H9 (cell line): ENCODE measurements around the gene IRAK4. TPM values are rescaled to one million over a fixed set of nuclear protein-coding genes. Genes with fewer than 3 reads are reported as not detected.

ENCODE experiments used
- DNase-seq: peaks from one replicate; pipeline ENCODE4 v3.0.0-alpha.2; 2017
- H2AFZ ChIP-seq: one replicate; pipeline ENCODE4 v1.6.1; 2013; ENCODE audit warnings: mild to moderate bottlenecking, low read length, control low read depth, moderate library complexity
- H2AK5ac ChIP-seq: 2 replicates; pipeline ENCODE4 v1.6.1; 2013; ENCODE audit warnings: low read length, control low read depth, mixed read lengths; ENCODE audit not compliant: insufficient read length
- H2BK120ac ChIP-seq: one replicate; pipeline ENCODE4 v1.6.1; 2013; ENCODE audit warnings: low read depth, mild to moderate bottlenecking, low read length, control low read depth, inconsistent platforms; ENCODE audit not compliant: poor library complexity, severe bottlenecking
- H2BK12ac ChIP-seq: 2 replicates; pipeline ENCODE4 v1.6.1; 2013; ENCODE audit warnings: low read length, control low read depth, mixed read lengths, low read depth; ENCODE audit not compliant: insufficient read length
- H2BK15ac ChIP-seq: 2 replicates; pipeline ENCODE4 v1.6.1; 2013; ENCODE audit warnings: low read depth, low read length, control low read depth
- H2BK20ac ChIP-seq: one replicate; pipeline ENCODE4 v1.6.1; 2013; ENCODE audit warnings: low read depth, mild to moderate bottlenecking, low read length, control low read depth, inconsistent platforms; ENCODE audit not compliant: poor library complexity, severe bottlenecking
- H2BK5ac ChIP-seq: 2 replicates; pipeline ENCODE4 v1.6.1; 2013; ENCODE audit warnings: low read length, control low read depth, mixed read lengths; ENCODE audit not compliant: insufficient read length
- H3K14ac ChIP-seq: 2 replicates; pipeline ENCODE4 v1.6.1; 2013; ENCODE audit warnings: low read length, control low read depth; ENCODE audit not compliant: insufficient read depth
- H3K18ac ChIP-seq: 2 replicates; pipeline ENCODE4 v1.6.1; 2013; ENCODE audit warnings: low read depth, mild to moderate bottlenecking, mixed read lengths, low read length, control low read depth; ENCODE audit not compliant: insufficient read length
- H3K23ac ChIP-seq: 2 replicates; pipeline ENCODE4 v1.6.1; 2013; ENCODE audit warnings: low read length, control low read depth, mixed read lengths, low read depth; ENCODE audit not compliant: insufficient read length
- H3K23me2 ChIP-seq: 2 replicates; pipeline ENCODE4 v1.6.1; 2013; ENCODE audit warnings: low read depth, mild to moderate bottlenecking, mixed read lengths, low read length, control low read depth; ENCODE audit not compliant: insufficient read length, poor library complexity, severe bottlenecking
- H3K27ac ChIP-seq: 2 replicates; pipeline ENCODE4 v1.5.1; 2013; ENCODE audit warnings: low read length, control low read depth, mixed read lengths, low read depth; ENCODE audit not compliant: insufficient read length
- H3K27me3 ChIP-seq: 2 replicates; pipeline ENCODE4 v1.6.1; 2013; ENCODE audit warnings: low read length, control low read depth, inconsistent platforms; ENCODE audit not compliant: insufficient read depth
- H3K4ac ChIP-seq: 2 replicates; pipeline ENCODE4 v1.6.1; 2013; ENCODE audit warnings: low read depth, mild to moderate bottlenecking, control low read depth, inconsistent platforms, low read length, moderate library complexity
- H3K4me1 ChIP-seq: 2 replicates; pipeline ENCODE4 v1.6.1; 2013; ENCODE audit warnings: low read length, control low read depth, inconsistent platforms; ENCODE audit not compliant: insufficient read depth
- H3K4me2 ChIP-seq: 2 replicates; pipeline ENCODE4 v1.6.1; 2013; ENCODE audit warnings: low read length, control low read depth, mixed read lengths; ENCODE audit not compliant: insufficient read length, insufficient read depth
- H3K56ac ChIP-seq: 2 replicates; pipeline ENCODE4 v1.6.1; 2013; ENCODE audit warnings: low read depth, mild to moderate bottlenecking, mixed read lengths, low read length, control low read depth; ENCODE audit not compliant: insufficient read length
- H3K79me1 ChIP-seq: 2 replicates; pipeline ENCODE4 v1.6.1; 2013; ENCODE audit warnings: low read depth, mild to moderate bottlenecking, moderate library complexity, low read length, control low read depth, inconsistent platforms; ENCODE audit not compliant: insufficient read depth, poor library complexity, severe bottlenecking
- H3K79me2 ChIP-seq: 2 replicates; pipeline ENCODE4 v1.6.1; 2013; ENCODE audit warnings: low read length, control low read depth, inconsistent platforms; ENCODE audit not compliant: insufficient read depth
- H3K9ac ChIP-seq: 2 replicates; pipeline ENCODE4 v1.6.1; 2013; ENCODE audit warnings: low read length, control low read depth, mixed read lengths; ENCODE audit not compliant: insufficient read length; ENCODE audit errors: extremely low read depth
- H3K9me3 ChIP-seq: one replicate; pipeline ENCODE4 v1.6.1; 2013; ENCODE audit warnings: low read depth, low read length, inconsistent platforms; ENCODE audit not compliant: control insufficient read depth
- H3T11ph ChIP-seq: one replicate; pipeline ENCODE4 v1.6.1; 2013; ENCODE audit warnings: mild to moderate bottlenecking, low read length, control low read depth, inconsistent platforms
- H4K20me1 ChIP-seq: one replicate; pipeline ENCODE4 v1.6.1; 2013; ENCODE audit not compliant: control insufficient read depth, insufficient read length, insufficient read depth
- H4K5ac ChIP-seq: 2 replicates; pipeline ENCODE4 v1.6.1; 2013; ENCODE audit warnings: low read depth, mild to moderate bottlenecking, mixed read lengths, low read length, control low read depth; ENCODE audit not compliant: insufficient read length
- H4K8ac ChIP-seq: replicated peaks from 2 replicates; pipeline ENCODE4 v1.6.1; 2013; ENCODE audit warnings: low read length, control low read depth, mixed read lengths, low read depth; ENCODE audit not compliant: insufficient read length
- H4K91ac ChIP-seq: 2 replicates; pipeline ENCODE4 v1.6.1; 2013; ENCODE audit warnings: low read depth, mild to moderate bottlenecking, moderate library complexity, mixed read lengths, low read length, control low read depth; ENCODE audit not compliant: insufficient read length
- H3K27ac Mint-ChIP-seq, 3 experiments: 2 replicates in 2 of 3; 3 replicates in 1 of 3; pipeline ENCODE4 v1.8.0; 2020 to 2021; ENCODE audit warnings: mixed read lengths in 3 of 3, mild to moderate bottlenecking in 1 of 3, moderate library complexity in 1 of 3
- H3K27me3 Mint-ChIP-seq: 2 replicates; pipeline ENCODE4 v1.8.0; 2021; ENCODE audit warnings: low read depth, mild to moderate bottlenecking, moderate library complexity, mixed read lengths
- H3K36me3 Mint-ChIP-seq, 3 experiments: 2 replicates in 2 of 3; 3 replicates in 1 of 3; pipeline ENCODE4 v1.8.0; 2020 to 2021; ENCODE audit warnings: low read depth in 3 of 3, mixed read lengths in 3 of 3; ENCODE audit not compliant: insufficient read depth in 1 of 3
- H3K4me1 Mint-ChIP-seq, 2 experiments: 2 replicates each; pipeline ENCODE4 v1.8.0; 2020; ENCODE audit warnings: mixed read lengths in 2 of 2
- H3K4me3 Mint-ChIP-seq, 2 experiments: 2 replicates in 1 of 2; 3 replicates in 1 of 2; pipeline ENCODE4 v1.8.0; 2020 to 2021; ENCODE audit warnings: mild to moderate bottlenecking in 2 of 2, mixed read lengths in 2 of 2, moderate library complexity in 1 of 2
- H3K9me3 Mint-ChIP-seq, 2 experiments: 2 replicates in 1 of 2; 3 replicates in 1 of 2; pipeline ENCODE4 v1.8.0; 2020; ENCODE audit warnings: mild to moderate bottlenecking in 2 of 2, mixed read lengths in 2 of 2, moderate library complexity in 1 of 2
- CTCF ChIP-seq: fragments of 200-600 bp; sonication (generic); conservative IDR thresholded peaks from 3 replicates; pipeline ENCODE4 v1.8.0; 2021; ENCODE audit warnings: antibody characterized with exemption, mild to moderate bottlenecking
- WGBS: extraction: QIAGEN DNeasy Blood & Tissue Kit; methylation state at CpG from one replicate; pipeline ENCODE4 v1.1.7; 2013; ENCODE audit warnings: missing lambda C conversion rate, low lambda C conversion rate, mixed read lengths; ENCODE audit not compliant: insufficient read length; ENCODE audit errors: extremely low coverage; 5-methylcytosine and 5-hydroxymethylcytosine counted together
- total RNA-seq: library from RNA; stranded (reverse); gene quantifications from 2 replicates; pipeline ENCODE4 v1.2.1, GENCODE V29; 2021

IRAK4 gene
- total RNA-seq, 1 experiment from 2014 or later = 3.0 TPM

GRCh38 chr12:43749016-43749415 lies 9.7 kb upstream of the IRAK4 start:
- Mint-ChIP-seq H3K9me3 (peaks cover 0 to 2% of the 10 kb centered on the region in 2 experiments; a peak in 1 of 5 replicates), H3K36me3 (peaks cover 2 to 22% (median 18%) of the 10 kb centered on the region in 3 experiments; a peak in 4 of 7 replicates), H3K4me1 (no peaks in the 10 kb centered on the region), H3K27ac (no peak overlapping the region; a peak in 1 of 7 replicates), H3K4me3 (no peak overlapping the region), H3K27me3 (no peaks in the 10 kb centered on the region; the same call in 1 of the 2 replicates)
- Histone ChIP-seq H4K5ac (no peak overlapping the region), H4K91ac (no peak overlapping the region), H4K8ac (no peak overlapping the region), H3K9ac (no peak overlapping the region), H3K14ac (no peak overlapping the region), H3K79me2 (no peaks in the 10 kb centered on the region), H3K79me1 (no peaks in the 10 kb centered on the region), H3K27me3 (no peaks in the 10 kb centered on the region), H3K18ac (no peak overlapping the region), H3T11ph (no peak overlapping the region), H2BK12ac (no peak overlapping the region), H3K56ac (no peak overlapping the region), H3K4me2 (no peak overlapping the region), H3K4ac (no peak overlapping the region), H3K4me1 (no peaks in the 10 kb centered on the region), H4K20me1 (no peaks in the 10 kb centered on the region), H2AK5ac (no peak overlapping the region), H2BK5ac (no peak overlapping the region), H3K27ac (no peak overlapping the region), H3K9me3 (no peaks in the 10 kb centered on the region), H3K23me2 (no peaks in the 10 kb centered on the region), H2AFZ (no peak overlapping the region), H2BK120ac (no peak overlapping the region), H2BK20ac (no peak overlapping the region), H3K23ac (no peak overlapping the region), H2BK15ac (no peak overlapping the region)
- TF ChIP-seq CTCF = no peak
- DNase-seq = no peak
- WGBS = no CpG with 5 or more reads among the region's 5 CpGs
